Limb (tissue), 2 donors: ENCODE results near the gene NDUFB2.
"Not testable (repeated sequence)": the region's sequence is repeated elsewhere in the genome, so short reads cannot be mapped to it uniquely, and the experiment has no call there.

Experiments
- DNase-seq, 2 donors: peaks; one replicate each; pipeline ENCODE4 v3.0.0-alpha.2; 2016; ENCODE audit errors: extremely low spot score in 2 of 2

The NDUFB2 gene

GRCh38 chr7:140689199-140690152 is 7.0 kb upstream of the NDUFB2 start:
- DNase-seq = no peak

GRCh38 chr7:140691376-140692045 is 5.0 kb upstream of the NDUFB2 start:
- no peak for DNase-seq

- not testable (repeated sequence) for DNase-seq
Observed at GRCh38 chr7:140693849-140694248, 2.7 kb upstream of the NDUFB2 start.

- DNase-seq = no peak
Observed at GRCh38 chr7:140694592-140694991, 1.9 kb upstream of the NDUFB2 start.

GRCh38 chr7:140695381-140695780 is 1.1 kb upstream of the NDUFB2 start:
- DNase-seq = no peak

GRCh38 chr7:140696024-140696679 is 356 bp upstream of the NDUFB2 start:
- no peak for DNase-seq

GRCh38 chr7:140697447-140698143 is 1.1 kb downstream of the NDUFB2 start:
- DNase-seq = no peak

- no peak for DNase-seq
Observed at GRCh38 chr7:140698477-140698876, 2.0 kb downstream of the NDUFB2 start.

- DNase-seq = no peak
Observed at GRCh38 chr7:140702774-140703173, 6.3 kb downstream of the NDUFB2 start.

GRCh38 chr7:140704205-140704604 is 7.7 kb downstream of the NDUFB2 start:
- no peak for DNase-seq

GRCh38 chr7:140707132-140707531 is 10.6 kb downstream of the NDUFB2 start:
- DNase-seq = no peak

- not testable (repeated sequence) for DNase-seq
Observed at GRCh38 chr7:140708764-140709163, 12.3 kb downstream of the NDUFB2 start.

GRCh38 chr7:140712392-140712791 is 15.9 kb downstream of the NDUFB2 start:
- DNase-seq = not testable (repeated sequence)

GRCh38 chr7:140714331-140715040 is 18.0 kb downstream of the NDUFB2 start:
- no peak for DNase-seq

GRCh38 chr7:140719721-140720120 is 23.2 kb downstream of the NDUFB2 start:
- no peak for DNase-seq

GRCh38 chr7:140722254-140722653 is 25.7 kb downstream of the NDUFB2 start:
- DNase-seq = no peak

- no peak for DNase-seq
Observed at GRCh38 chr7:140723006-140723405, 26.5 kb downstream of the NDUFB2 start.

- no peak for DNase-seq
Observed at GRCh38 chr7:140723574-140723973, 27.1 kb downstream of the NDUFB2 start.

GRCh38 chr7:140724706-140725105 is 28.2 kb downstream of the NDUFB2 start:
- DNase-seq = no peak

GRCh38 chr7:140726281-140726680 is 29.8 kb downstream of the NDUFB2 start:
- no peak for DNase-seq

GRCh38 chr7:140732416-140732815 is 35.9 kb downstream of the NDUFB2 start:
- no peak for DNase-seq
